AG10803 (cell line): ENCODE results near the gene DAPK1.

Experiments
- DNase-seq: peaks from one replicate; pipeline ENCODE4 v3.0.0; 2010; ENCODE audit warnings: low read depth
- H3K4me3 ChIP-seq: 2 replicates; pipeline ENCODE4 v1.5.1; 2011; ENCODE audit warnings: mild to moderate bottlenecking, low read length, control low read depth
- TF ChIP-seq, protein P1 (sequence below): conservative IDR thresholded peaks from 2 replicates; pipeline ENCODE4 v1.5.1; 2011; ENCODE audit warnings: mild to moderate bottlenecking, low read length, control low read depth, inconsistent platforms

The DAPK1 gene

DNA sequence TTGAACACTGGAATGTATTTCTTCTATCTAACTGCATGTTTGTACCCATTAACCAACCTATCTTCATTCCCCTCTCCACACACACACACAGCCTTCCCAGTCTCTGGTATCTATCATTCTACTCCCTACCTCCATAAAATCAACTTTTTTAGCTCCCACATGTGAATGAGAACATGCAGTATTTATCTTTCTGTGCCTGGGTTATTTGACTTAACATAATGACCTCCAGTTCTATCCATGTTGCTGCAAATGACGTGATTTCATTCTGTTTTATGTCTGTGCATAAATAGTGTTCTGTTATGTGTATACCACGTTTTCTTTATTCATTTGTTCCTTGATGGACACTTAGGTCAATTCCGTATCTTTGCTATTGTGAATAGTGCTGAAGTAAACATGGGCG, 189.5 kb downstream of the DAPK1 start:
- TF ChIP-seq, protein P1, sequence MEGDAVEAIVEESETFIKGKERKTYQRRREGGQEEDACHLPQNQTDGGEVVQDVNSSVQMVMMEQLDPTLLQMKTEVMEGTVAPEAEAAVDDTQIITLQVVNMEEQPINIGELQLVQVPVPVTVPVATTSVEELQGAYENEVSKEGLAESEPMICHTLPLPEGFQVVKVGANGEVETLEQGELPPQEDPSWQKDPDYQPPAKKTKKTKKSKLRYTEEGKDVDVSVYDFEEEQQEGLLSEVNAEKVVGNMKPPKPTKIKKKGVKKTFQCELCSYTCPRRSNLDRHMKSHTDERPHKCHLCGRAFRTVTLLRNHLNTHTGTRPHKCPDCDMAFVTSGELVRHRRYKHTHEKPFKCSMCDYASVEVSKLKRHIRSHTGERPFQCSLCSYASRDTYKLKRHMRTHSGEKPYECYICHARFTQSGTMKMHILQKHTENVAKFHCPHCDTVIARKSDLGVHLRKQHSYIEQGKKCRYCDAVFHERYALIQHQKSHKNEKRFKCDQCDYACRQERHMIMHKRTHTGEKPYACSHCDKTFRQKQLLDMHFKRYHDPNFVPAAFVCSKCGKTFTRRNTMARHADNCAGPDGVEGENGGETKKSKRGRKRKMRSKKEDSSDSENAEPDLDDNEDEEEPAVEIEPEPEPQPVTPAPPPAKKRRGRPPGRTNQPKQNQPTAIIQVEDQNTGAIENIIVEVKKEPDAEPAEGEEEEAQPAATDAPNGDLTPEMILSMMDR: no peak
- no peak for DNase-seq
- no peak overlapping the region for H3K4me3 ChIP-seq

DNA sequence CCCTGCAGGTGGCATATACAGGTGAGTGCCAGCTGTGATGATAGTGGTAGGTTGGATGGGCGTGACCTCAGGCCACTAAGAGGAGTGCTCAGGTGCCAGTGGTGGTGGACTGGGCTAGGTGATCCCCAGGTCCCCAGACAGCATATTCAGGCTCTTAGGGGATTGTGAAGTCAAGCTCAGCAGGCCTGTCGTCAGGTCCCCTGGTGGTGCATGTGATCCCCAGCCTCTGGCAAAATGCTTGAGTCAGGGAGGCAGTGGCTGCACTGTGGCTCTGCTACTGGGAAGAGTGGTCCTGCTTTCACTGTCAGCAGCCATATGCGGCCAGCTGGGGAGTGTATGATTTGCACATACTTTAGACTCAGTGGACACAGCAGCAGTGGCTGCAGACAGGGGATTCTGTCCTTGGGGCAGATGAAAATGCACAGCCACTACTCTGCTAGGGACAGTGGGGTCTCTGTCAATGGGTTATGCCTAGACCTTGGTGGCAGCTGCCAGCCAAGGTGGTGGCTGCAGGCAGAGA, 196.6 kb downstream of the DAPK1 start:
- no peak for DNase-seq
- H3K4me3 ChIP-seq: no peak overlapping the region
- TF ChIP-seq, protein P1: no peak

DNA sequence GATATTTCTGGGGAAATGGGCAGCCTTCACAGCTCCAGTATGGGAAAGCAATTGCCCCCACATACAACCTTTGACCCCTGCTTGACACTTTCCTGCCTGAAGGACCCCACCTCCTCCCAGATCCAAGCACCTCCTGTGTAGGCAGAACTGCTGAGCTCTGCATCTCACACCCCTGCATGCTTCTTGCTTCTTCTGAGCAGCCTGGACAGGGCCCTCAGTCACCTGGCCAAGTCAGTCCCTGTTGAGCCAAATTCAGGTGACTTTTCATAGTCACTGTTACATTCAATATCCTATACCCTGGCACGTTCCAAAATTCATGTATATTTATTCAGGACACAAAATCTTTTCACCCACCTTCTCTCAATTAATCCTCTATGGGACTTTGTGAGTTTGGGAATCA, 197.9 kb downstream of the DAPK1 start:
- DNase-seq: no peak
- TF ChIP-seq, protein P1: no peak
- H3K4me3 ChIP-seq: no peak overlapping the region

DNA sequence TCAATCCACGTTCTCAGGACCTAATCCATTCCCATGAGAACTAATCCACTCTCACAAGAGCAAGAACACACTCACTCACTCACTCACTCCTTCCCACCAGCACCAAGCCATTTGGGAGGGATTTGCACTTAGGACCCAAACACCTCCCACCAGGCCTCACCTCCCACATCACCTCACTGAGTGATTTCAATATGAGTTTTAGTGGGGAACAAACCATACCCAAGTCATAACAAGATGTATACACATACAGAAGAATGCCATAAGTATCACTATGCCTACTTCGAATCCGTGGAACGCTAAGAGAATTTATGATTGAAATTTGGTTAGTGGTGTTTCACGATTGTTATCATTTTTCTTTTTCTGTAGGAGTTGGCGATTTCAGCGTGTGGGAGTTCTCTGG, 199.0 kb downstream of the DAPK1 start:
- TF ChIP-seq, protein P1: no peak
- DNase-seq: no peak
- no peak overlapping the region for H3K4me3 ChIP-seq

DNA sequence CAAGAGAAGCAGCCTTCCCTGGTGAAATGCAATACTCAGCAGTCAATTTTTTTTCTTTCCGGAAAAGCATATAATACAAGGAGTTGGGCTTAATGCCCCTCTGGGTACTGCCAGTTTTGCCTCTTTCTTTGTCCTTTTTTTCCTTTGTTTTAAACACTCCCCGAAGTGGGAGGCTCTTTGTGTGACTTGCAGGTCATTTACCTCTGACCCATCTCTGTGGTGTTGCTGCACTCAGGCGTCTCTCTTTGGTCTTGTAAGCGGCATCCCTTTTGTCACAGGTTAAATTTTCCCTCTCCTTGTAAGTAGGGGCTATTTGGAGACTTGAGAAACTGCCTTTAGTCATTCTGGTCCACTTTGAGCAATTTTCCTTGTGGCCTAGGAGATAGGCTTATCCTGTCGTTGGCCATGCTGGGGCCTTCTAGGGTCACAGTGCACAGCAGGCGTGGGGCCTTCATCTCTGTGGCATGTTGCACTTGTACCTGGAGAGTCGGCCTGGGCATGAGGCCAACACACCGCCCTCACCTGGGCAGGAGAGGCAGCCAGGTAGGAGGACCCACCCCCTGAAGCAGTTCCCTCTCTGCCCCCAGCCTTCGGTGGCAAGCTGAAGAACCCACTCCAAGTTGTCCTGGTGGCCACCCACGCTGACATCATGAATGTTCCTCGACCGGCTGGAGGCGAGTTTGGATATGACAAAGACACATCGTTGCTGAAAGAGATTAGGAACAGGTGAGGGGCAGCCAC, 200.6 kb downstream of the DAPK1 start:
- TF ChIP-seq, protein P1: no peak
- H3K4me3 ChIP-seq: no peak overlapping the region
- no peak for DNase-seq

DNA sequence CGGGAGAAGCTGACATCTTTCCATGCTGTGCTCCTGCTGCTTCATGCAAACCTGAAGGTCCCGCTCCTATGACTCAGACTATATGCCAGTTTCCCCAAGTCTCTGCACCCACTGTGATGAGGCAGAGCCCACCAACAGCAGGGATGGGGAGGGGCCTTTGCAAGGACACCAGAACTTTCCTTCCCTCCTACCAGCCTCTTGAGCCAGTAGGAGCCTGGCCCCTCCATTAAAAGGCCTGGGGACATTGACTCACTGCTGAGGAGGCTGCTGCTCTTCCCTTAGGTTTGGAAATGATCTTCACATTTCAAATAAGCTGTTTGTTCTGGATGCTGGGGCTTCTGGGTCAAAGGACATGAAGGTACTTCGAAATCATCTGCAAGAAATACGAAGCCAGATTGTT, 202.2 kb downstream of the DAPK1 start:
- TF ChIP-seq, protein P1: no peak
- no peak for DNase-seq

DNA sequence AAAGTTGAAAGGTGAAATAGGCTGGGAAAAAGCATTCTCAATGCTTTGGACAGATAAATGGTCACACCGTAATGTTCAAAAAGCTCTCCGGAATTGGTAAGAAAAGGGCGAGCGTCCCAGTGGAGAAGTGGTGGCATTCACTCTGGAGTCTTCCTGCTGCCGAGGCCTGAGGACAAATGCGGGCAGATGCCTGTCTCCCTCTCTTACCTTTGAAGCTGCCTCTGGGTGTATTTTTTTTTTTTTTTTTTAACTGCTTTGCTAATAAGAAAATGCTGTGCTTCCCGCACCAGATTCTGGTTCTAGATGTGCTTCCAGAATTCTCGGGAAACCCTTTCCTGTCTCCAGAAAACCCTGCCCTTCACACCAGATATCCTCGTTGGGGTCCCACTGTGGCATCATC, 203.8 kb downstream of the DAPK1 start:
- no peak overlapping the region for H3K4me3 ChIP-seq
- TF ChIP-seq, protein P1: no peak
- DNase-seq: no peak

More for the DNA sequence above, 202.2 kb downstream of the DAPK1 start:
- H3K4me3 ChIP-seq: no peak overlapping the region
